Smooth muscle cell (in vitro differentiated cells): Measurements from ENCODE around the gene NFE2L3. TPM values are rescaled to one million over a fixed set of nuclear protein-coding genes. Genes with fewer than 3 reads are reported as not detected.
"Not testable (repeated sequence)": the region's sequence is repeated elsewhere in the genome, so short reads cannot be mapped to it uniquely, and the experiment has no call there.

Source experiments
- DNase-seq: peaks from one replicate; lab custom pipeline; 2025; ENCODE audit not compliant: unreplicated experiment; lab: John Stamatoyannopoulos, UW
- H2AFZ ChIP-seq: fragments of 200-600 bp; sonication (generic); 2 replicates; pipeline ENCODE4 v1.6.0; 2016; ENCODE audit warnings: antibody characterized with exemption, low read depth, mild to moderate bottlenecking
- H3F3A ChIP-seq: fragments of 200-600 bp; sonication (generic); 2 replicates; pipeline ENCODE4 v1.6.0; 2017; ENCODE audit warnings: antibody characterized with exemption, low read depth
- H3K27ac ChIP-seq: fragments of 200-600 bp; sonication (generic); 2 replicates; pipeline ENCODE4 v1.5.1; 2016; ENCODE audit warnings: low read depth, mild to moderate bottlenecking
- H3K27me3 ChIP-seq: fragments of 200-600 bp; sonication (generic); 2 replicates; pipeline ENCODE4 v1.6.1; 2016; ENCODE audit warnings: low read depth, mild to moderate bottlenecking
- H3K36me3 ChIP-seq: fragments of 200-600 bp; sonication (generic); 2 replicates; pipeline ENCODE4 v1.5.1; 2016; ENCODE audit warnings: low read depth
- H3K4me1 ChIP-seq: fragments of 200-600 bp; sonication (generic); 2 replicates; pipeline ENCODE4 v1.5.1; 2016; ENCODE audit warnings: low read depth
- H3K4me2 ChIP-seq: fragments of 200-600 bp; sonication (generic); 2 replicates; pipeline ENCODE4 v1.6.0; 2016; ENCODE audit warnings: mild to moderate bottlenecking
- H3K4me3 ChIP-seq: fragments of 200-600 bp; sonication (generic); 2 replicates; pipeline ENCODE4 v1.5.1; 2016; ENCODE audit warnings: mild to moderate bottlenecking
- H3K79me2 ChIP-seq: fragments of 200-600 bp; sonication (generic); 2 replicates; pipeline ENCODE4 v1.6.0; 2016; ENCODE audit warnings: low read depth, mild to moderate bottlenecking
- H3K9ac ChIP-seq: fragments of 200-600 bp; sonication (generic); 2 replicates; pipeline ENCODE4 v1.6.0; 2016; ENCODE audit warnings: low read depth
- H3K9me3 ChIP-seq: fragments of 200-600 bp; sonication (generic); replicated peaks from 2 replicates; pipeline ENCODE4 v1.5.1; 2016; ENCODE audit warnings: low read depth
- H4K20me1 ChIP-seq: fragments of 200-600 bp; sonication (generic); 2 replicates; pipeline ENCODE4 v1.6.0; 2016; ENCODE audit warnings: low read depth
- WGBS: methylation state at CpG from one replicate; pipeline ENCODE4 v1.1.7; 2016; ENCODE audit warnings: low lambda C conversion rate; 5-methylcytosine and 5-hydroxymethylcytosine counted together
- polyA plus RNA-seq: library from polyadenylated mRNA; unstranded; fragments of >200 nt; fragmentation: Nextera tagmentation; extraction: Ambion mirVana; gene quantifications from 2 replicates; pipeline ENCODE4 v1.2.1, GENCODE V29; 2016
- total RNA-seq: library from RNA; depleted of rRNA; stranded (reverse); fragments of >200 nt; gene quantifications from 2 replicates; pipeline ENCODE4 v1.2.3, GENCODE V29; 2014
- TF ChIP-seq, protein P1 (sequence below): fragments of 200-600 bp; sonication (generic); IDR thresholded peaks from 2 replicates; pipeline ENCODE4 v1.5.1; 2017; ENCODE audit warnings: borderline replicate concordance, mild to moderate bottlenecking, antibody characterized with exemption; ENCODE audit not compliant: insufficient read depth, poor library complexity, severe bottlenecking

Gene NFE2L3
- total and polyA plus RNA-seq, 2 experiments from 2014 or later, result 2.4 to 5.5 TPM

DNA sequence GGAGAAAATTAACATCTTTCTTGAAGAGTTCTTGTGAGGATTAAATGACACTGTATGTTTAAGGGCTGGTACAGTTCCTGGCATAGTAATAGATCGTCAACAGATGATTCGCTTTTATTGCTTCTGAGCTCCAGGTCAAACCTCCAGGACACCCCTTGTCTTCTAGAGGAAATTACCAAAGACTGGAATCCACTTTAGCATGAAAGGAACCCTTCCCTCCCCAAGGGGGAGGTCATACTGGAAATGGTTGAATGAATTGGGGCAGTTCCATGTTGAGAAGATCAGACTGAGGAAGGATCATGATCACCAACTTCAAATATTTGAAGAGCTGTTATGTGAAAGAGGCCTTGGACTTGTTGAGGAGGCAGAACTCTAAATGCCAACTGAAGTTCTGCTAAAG lies 8.9 kb downstream of the NFE2L3 start:
- Histone ChIP-seq H3K4me2 (no peak overlapping the region), H3F3A (no peaks in the 10 kb centered on the region), H3K9ac (no peak overlapping the region), H3K9me3 (no peaks in the 10 kb centered on the region), H3K27ac (no peak overlapping the region), H3K27me3 (peaks cover 3% of the 10 kb centered on the region), H3K4me1 (peaks cover 3% of the 10 kb centered on the region), H3K36me3 (no peaks in the 10 kb centered on the region), H3K79me2 (no peaks in the 10 kb centered on the region), H3K4me3 (no peak overlapping the region), H4K20me1 (no peaks in the 10 kb centered on the region), H2AFZ (no peak overlapping the region)
- 95% methylated on average over 2 of the region's 2 CpGs for WGBS
- DNase-seq, result no peak
- TF ChIP-seq, protein P1, sequence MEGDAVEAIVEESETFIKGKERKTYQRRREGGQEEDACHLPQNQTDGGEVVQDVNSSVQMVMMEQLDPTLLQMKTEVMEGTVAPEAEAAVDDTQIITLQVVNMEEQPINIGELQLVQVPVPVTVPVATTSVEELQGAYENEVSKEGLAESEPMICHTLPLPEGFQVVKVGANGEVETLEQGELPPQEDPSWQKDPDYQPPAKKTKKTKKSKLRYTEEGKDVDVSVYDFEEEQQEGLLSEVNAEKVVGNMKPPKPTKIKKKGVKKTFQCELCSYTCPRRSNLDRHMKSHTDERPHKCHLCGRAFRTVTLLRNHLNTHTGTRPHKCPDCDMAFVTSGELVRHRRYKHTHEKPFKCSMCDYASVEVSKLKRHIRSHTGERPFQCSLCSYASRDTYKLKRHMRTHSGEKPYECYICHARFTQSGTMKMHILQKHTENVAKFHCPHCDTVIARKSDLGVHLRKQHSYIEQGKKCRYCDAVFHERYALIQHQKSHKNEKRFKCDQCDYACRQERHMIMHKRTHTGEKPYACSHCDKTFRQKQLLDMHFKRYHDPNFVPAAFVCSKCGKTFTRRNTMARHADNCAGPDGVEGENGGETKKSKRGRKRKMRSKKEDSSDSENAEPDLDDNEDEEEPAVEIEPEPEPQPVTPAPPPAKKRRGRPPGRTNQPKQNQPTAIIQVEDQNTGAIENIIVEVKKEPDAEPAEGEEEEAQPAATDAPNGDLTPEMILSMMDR, result no peak

DNA sequence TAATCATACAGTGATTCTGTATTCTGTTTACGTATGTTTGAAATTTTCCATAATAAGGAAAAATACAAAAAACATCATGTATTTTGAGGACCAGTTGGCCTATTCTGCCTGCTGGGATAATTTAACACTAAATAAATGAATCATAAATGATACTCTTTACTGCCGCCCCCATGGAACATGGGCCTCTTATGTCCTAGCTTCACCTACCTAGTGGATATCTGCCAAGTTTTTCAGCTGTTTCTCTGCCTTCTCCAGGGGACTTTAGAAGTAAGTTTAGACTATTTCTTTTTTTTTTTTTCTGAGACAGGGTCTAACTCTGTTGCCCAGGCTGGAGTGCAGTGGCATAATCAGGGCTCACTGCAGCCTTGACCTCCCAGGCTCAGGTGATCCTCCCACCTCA lies 10.4 kb downstream of the NFE2L3 start:
- WGBS, result 97% methylated on average over 2 of the region's 2 CpGs
- Histone ChIP-seq H4K20me1 (no peaks in the 10 kb centered on the region), H3K4me3 (no peak overlapping the region), H3F3A (no peaks in the 10 kb centered on the region), H3K4me2 (no peak overlapping the region), H3K79me2 (no peaks in the 10 kb centered on the region), H3K36me3 (no peaks in the 10 kb centered on the region), H3K27me3 (peaks cover 3% of the 10 kb centered on the region), H3K9ac (no peak overlapping the region), H2AFZ (no peak overlapping the region), H3K27ac (no peak overlapping the region), H3K9me3 (no peaks in the 10 kb centered on the region), H3K4me1 (no peaks in the 10 kb centered on the region)
- no peak for DNase-seq
- TF ChIP-seq, protein P1, result no peak

DNA sequence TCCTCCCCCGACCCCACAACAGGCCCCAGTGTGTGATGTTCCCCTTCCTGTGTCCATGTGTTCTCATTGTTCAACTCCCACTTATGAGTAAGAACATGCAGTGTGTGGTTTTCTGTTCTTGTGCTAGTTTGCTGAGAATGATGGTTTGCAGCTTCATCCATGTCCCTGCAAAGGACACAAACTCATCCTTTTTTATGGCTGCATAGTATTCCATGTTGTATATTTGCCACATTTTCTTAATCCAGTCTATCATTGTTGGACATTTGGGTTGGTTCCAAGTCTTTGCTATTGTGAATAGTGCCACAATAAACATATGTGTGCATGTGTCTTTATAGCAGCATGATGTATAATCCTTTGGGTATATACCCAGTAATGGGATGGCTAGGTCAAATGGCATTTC lies 11.8 kb downstream of the NFE2L3 start:
- WGBS, result no CpG with 5 or more reads among the region's 1 CpG
- H3K4me3 ChIP-seq, H3F3A ChIP-seq, H3K4me1 ChIP-seq, H3K36me3 ChIP-seq, H3K9ac ChIP-seq, DNase-seq, H3K27me3 ChIP-seq, H3K4me2 ChIP-seq, H2AFZ ChIP-seq, H4K20me1 ChIP-seq, H3K9me3 ChIP-seq, H3K79me2 ChIP-seq, H3K27ac ChIP-seq: not testable (repeated sequence)

DNA sequence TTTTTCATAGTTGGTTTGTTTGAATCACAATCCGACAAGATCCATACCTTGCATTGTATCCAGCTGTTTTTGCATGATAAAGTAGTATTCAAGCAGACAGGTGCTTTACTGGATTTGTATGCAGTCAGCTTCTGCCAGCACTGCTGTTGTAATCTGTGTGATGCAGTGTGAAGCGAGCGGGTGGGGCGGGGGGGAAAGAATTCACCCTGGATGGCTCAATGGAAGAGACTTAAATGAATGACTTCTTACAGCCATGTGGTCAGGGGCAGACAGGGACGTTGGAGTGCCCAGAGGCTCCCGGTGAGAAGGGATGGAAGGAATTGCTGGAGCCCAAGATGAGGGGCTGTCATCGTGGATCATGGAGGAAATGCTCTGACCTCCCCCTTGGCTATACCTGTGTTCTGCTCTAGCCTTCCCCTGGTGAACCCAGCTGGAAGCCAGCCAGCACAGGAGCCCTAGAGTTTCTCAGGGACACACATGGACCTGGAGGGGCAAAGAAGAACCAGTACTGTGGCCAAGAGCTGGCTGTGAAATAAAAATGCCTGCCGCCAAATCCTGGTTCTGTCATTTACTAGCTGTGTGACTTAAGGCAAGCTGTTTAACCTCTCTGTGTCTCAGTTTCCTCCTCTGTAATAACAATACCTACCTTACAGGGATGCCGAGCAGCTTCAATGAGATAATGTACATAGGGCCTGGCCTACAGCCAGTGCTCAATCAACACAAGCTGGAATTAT lies 14.1 kb downstream of the NFE2L3 start:
- no peak overlapping the region for H3K9ac ChIP-seq
- DNase-seq, result no peak
- no peaks in the 10 kb centered on the region for H3K27me3 ChIP-seq
- WGBS, result 81% methylated on average over 9 of the region's 9 CpGs
- no peak overlapping the region for H3K4me3 ChIP-seq
- no peak overlapping the region for H3K4me2 ChIP-seq
- no peaks in the 10 kb centered on the region for H4K20me1 ChIP-seq
- H3K27ac ChIP-seq, result no peak overlapping the region
- no peak overlapping the region for H2AFZ ChIP-seq
- TF ChIP-seq, protein P1, result no peak
- no peaks in the 10 kb centered on the region for H3K79me2 ChIP-seq
- H3F3A ChIP-seq, result no peaks in the 10 kb centered on the region
- H3K36me3 ChIP-seq, result no peaks in the 10 kb centered on the region
- H3K9me3 ChIP-seq, result no peaks in the 10 kb centered on the region
- no peaks in the 10 kb centered on the region for H3K4me1 ChIP-seq
